Right lobe of liver (tissue), 4 donors: Measurements from ENCODE around the gene NAXD.

Experiments used
- CTCF ChIP-seq, 4 donors: fragments of 200-600 bp in 3 of 4; fragments of 450-650 bp in 1 of 4; IDR thresholded peaks; one replicate each; pipeline versions ENCODE4 v1.5.1 to v1.8.0; 2016 to 2022; ENCODE audit warnings: antibody characterized with exemption in 4 of 4, mild to moderate bottlenecking in 2 of 4
- POLR2A ChIP-seq: fragments of 450-650 bp; IDR thresholded peaks from one replicate; pipeline ENCODE4 v1.6.1; 2017; ENCODE audit warnings: antibody characterized with exemption, mild to moderate bottlenecking
- donor health status: DM: no; HTN: no; CAD: no.
- donor health status: DM: no; HTN: no; CAD: no.
- donor health status: DM: no; HTN: yes; CAD: no.

GRCh38 chr13:110610955-110611595 is 4.3 kb upstream of the NAXD start:
- TF ChIP-seq CTCF (IDR thresholded peaks at IDR 0.05) (no peak), POLR2A (no peak)
